Fibroblast of lung (primary cell): ENCODE results near the gene PCBP3. TPM values are rescaled to one million over a fixed set of nuclear protein-coding genes. Genes with fewer than 3 reads are reported as not detected.
A peak's percentile ranks its signal among the peaks of the same experiment; 100 is the strongest.

ENCODE experiments used
- DNase-seq, 2 donors: peaks; one replicate each; pipeline versions ENCODE4 v3.0.0 to v3.0.0-alpha.2; 2010; ENCODE audit warnings: low read depth in 2 of 2
- H2AFZ ChIP-seq: 2 replicates; pipeline ENCODE4 v1.5.1; 2012; ENCODE audit warnings: low read length, control low read depth, inconsistent platforms
- H3K27ac ChIP-seq: 2 replicates; pipeline ENCODE4 v1.5.1; 2011; ENCODE audit warnings: low read length, control low read depth; ENCODE audit not compliant: insufficient read depth
- H3K27me3 ChIP-seq: 2 replicates; pipeline ENCODE4 v1.5.1; 2011; ENCODE audit warnings: mild to moderate bottlenecking, low read length; ENCODE audit not compliant: control insufficient read depth, insufficient read depth
- H3K36me3 ChIP-seq: 2 replicates; pipeline ENCODE4 v1.5.1; 2011; ENCODE audit warnings: low read length; ENCODE audit not compliant: control insufficient read depth, insufficient read depth
- H3K4me1 ChIP-seq: 2 replicates; pipeline ENCODE4 v1.5.1; 2011; ENCODE audit warnings: low read length; ENCODE audit not compliant: control insufficient read depth, insufficient read depth; ENCODE audit errors: extremely low read depth
- H3K4me2 ChIP-seq: 2 replicates; pipeline ENCODE4 v1.5.1; 2011; ENCODE audit warnings: low read length, control low read depth; ENCODE audit not compliant: insufficient read depth; ENCODE audit errors: extremely low read depth
- H3K4me3 ChIP-seq, 4 experiments: fragments of 200-600 bp in 1 of 4; sonication (generic) in 1 of 4; replicated peaks in 1 of 4; 2 replicates each; pipeline ENCODE4 v1.5.1; 2011 to 2016; ENCODE audit warnings: low read length in 4 of 4, low read depth in 3 of 4, mild to moderate bottlenecking in 3 of 4, control low read depth in 2 of 4, inconsistent platforms in 1 of 4, mixed read lengths in 1 of 4; ENCODE audit not compliant: insufficient read depth in 1 of 4; ENCODE audit errors: control extremely low read depth in 1 of 4
- H3K79me2 ChIP-seq: 2 replicates; pipeline ENCODE4 v1.5.1; 2012; ENCODE audit warnings: mild to moderate bottlenecking, low read length, inconsistent platforms; ENCODE audit not compliant: control insufficient read depth, insufficient read depth
- H3K9ac ChIP-seq: 2 replicates; pipeline ENCODE4 v1.5.1; 2011; ENCODE audit warnings: mild to moderate bottlenecking, low read length, control low read depth; ENCODE audit not compliant: insufficient read depth
- H3K9me3 ChIP-seq: 2 replicates; pipeline ENCODE4 v1.5.1; 2012; ENCODE audit warnings: low read depth, low read length; ENCODE audit not compliant: control insufficient read depth, insufficient read depth
- H4K20me1 ChIP-seq: 2 replicates; pipeline ENCODE4 v1.5.1; 2011; ENCODE audit warnings: low read length; ENCODE audit not compliant: control insufficient read depth, insufficient read depth; ENCODE audit errors: extremely low read depth
- EZH2 ChIP-seq: IDR thresholded peaks from 2 replicates; pipeline ENCODE4 v1.5.1; 2012; ENCODE audit warnings: low read length, control low read depth, mild to moderate bottlenecking; ENCODE audit errors: missing control alignments
- polyA plus RNA-seq, 2 donors: library from polyadenylated mRNA; depleted of rRNA in 1 of 2; stranded (reverse) in 1 of 2; unstranded in 1 of 2; fragments of >200 nt; gene quantifications; 2 replicates each; pipeline ENCODE4 v1.2.1, GENCODE V29; 2011 to 2012; ENCODE audit warnings: missing spikeins in 1 of 2
- total RNA-seq: library from RNA; depleted of rRNA; stranded (reverse); fragments of >200 nt; gene quantifications from 2 replicates; pipeline ENCODE4 v1.2.1, GENCODE V29; 2014
- TF ChIP-seq, protein P1 (sequence below), 2 donors: IDR thresholded peaks in 1 of 2; conservative IDR thresholded peaks in 1 of 2; 1 replicate in 1 of 2; 2 replicates in 1 of 2; pipeline ENCODE4 v1.5.1; 2011 to 2012; ENCODE audit warnings: low read length in 2 of 2, control low read depth in 1 of 2, inconsistent platforms in 1 of 2, low read depth in 1 of 2, mild to moderate bottlenecking in 1 of 2

The PCBP3 gene
- total and polyA plus RNA-seq, 2 donors (not counting 1 experiment from before 2014, with no cell fraction given): 0.51 to 1.7 TPM

GRCh38 chr21:45934085-45934484 lies 290.6 kb downstream of the PCBP3 start:
- Histone ChIP-seq H2AFZ (no peak overlapping the region), H3K4me3 (no peak overlapping the region), H3K27ac (no peak overlapping the region), H3K36me3 (no peaks in the 10 kb centered on the region), H3K9me3 (no peaks in the 10 kb centered on the region), H3K4me1 (no peaks in the 10 kb centered on the region), H3K4me2 (no peak overlapping the region), H3K9ac (no peak overlapping the region), H3K27me3 (peaks cover 18% of the 10 kb centered on the region), H3K79me2 (no peaks in the 10 kb centered on the region), H4K20me1 (no peaks in the 10 kb centered on the region)
- TF ChIP-seq, protein P1, sequence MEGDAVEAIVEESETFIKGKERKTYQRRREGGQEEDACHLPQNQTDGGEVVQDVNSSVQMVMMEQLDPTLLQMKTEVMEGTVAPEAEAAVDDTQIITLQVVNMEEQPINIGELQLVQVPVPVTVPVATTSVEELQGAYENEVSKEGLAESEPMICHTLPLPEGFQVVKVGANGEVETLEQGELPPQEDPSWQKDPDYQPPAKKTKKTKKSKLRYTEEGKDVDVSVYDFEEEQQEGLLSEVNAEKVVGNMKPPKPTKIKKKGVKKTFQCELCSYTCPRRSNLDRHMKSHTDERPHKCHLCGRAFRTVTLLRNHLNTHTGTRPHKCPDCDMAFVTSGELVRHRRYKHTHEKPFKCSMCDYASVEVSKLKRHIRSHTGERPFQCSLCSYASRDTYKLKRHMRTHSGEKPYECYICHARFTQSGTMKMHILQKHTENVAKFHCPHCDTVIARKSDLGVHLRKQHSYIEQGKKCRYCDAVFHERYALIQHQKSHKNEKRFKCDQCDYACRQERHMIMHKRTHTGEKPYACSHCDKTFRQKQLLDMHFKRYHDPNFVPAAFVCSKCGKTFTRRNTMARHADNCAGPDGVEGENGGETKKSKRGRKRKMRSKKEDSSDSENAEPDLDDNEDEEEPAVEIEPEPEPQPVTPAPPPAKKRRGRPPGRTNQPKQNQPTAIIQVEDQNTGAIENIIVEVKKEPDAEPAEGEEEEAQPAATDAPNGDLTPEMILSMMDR (conservative IDR thresholded peaks at IDR 0.05 in 1 of 2, IDR thresholded peaks at IDR 0.05 in 1 of 2; ENCODE audit: low read depth in 1 of 2, low read length in 2 of 2): no peak
- no peak for TF ChIP-seq EZH2
- DNase-seq: no peak

- TF ChIP-seq, protein P1 (conservative IDR thresholded peaks at IDR 0.05 in 1 of 2, IDR thresholded peaks at IDR 0.05 in 1 of 2; ENCODE audit: low read depth in 1 of 2, low read length in 2 of 2): no peak
- no peak for TF ChIP-seq EZH2
- no peaks in the 10 kb centered on the region for H4K20me1 ChIP-seq
- no peaks in the 10 kb centered on the region for H3K79me2 ChIP-seq
- DNase-seq: no peak
- H3K36me3 ChIP-seq: no peaks in the 10 kb centered on the region
- peaks cover 18% of the 10 kb centered on the region for H3K27me3 ChIP-seq
- H3K9me3 ChIP-seq: no peaks in the 10 kb centered on the region
- no peak overlapping the region for H3K4me3 ChIP-seq
- no peak overlapping the region for H3K4me2 ChIP-seq
- no peaks in the 10 kb centered on the region for H3K4me1 ChIP-seq
- no peak overlapping the region for H3K9ac ChIP-seq
- no peak overlapping the region for H2AFZ ChIP-seq
- no peak overlapping the region for H3K27ac ChIP-seq
Measured at GRCh38 chr21:45934554-45934953, 291.0 kb downstream of the PCBP3 start.

DNA sequence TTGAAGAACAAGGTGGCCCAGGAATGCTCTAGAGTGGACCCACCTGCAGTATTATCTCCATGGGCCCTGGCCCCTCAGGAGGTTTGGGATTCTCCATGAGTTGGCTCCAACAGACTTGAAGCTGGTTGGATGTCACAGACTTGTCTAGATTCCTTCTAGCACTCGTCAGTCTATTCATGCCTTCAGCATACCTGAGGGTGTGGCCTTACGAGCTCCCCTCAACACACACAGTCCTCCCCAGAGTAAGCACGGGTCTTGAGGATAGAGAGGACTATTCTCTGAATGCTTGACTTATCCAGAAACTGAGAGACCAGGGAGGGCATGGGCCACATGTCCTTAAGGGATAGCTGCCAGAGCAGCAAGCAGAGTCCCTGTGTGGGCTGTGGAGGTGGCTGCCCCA lies 292.1 kb downstream of the PCBP3 start:
- Histone ChIP-seq H3K9ac (no peak overlapping the region), H3K4me2 (no peak overlapping the region), H4K20me1 (no peaks in the 10 kb centered on the region), H3K27ac (no peak overlapping the region), H3K27me3 (peaks cover 18% of the 10 kb centered on the region), H3K79me2 (no peaks in the 10 kb centered on the region), H3K4me3 (no peak overlapping the region), H3K9me3 (no peaks in the 10 kb centered on the region), H3K4me1 (no peaks in the 10 kb centered on the region), H2AFZ (no peak overlapping the region), H3K36me3 (no peaks in the 10 kb centered on the region)
- peak; percentile 62 to 70 for DNase-seq
- TF ChIP-seq EZH2: no peak
- TF ChIP-seq, protein P1 (conservative IDR thresholded peaks at IDR 0.05 in 1 of 2, IDR thresholded peaks at IDR 0.05 in 1 of 2; ENCODE audit: low read depth in 1 of 2, low read length in 2 of 2): no peak
